Lung (tissue), 12 donors: ENCODE measurements around the gene MYO16. TPM values are rescaled to one million over a fixed set of nuclear protein-coding genes. Genes with fewer than 3 reads are reported as not detected.

Source experiments
- ATAC-seq: fragments of 200-7000 bp; cut with Tn5 transposase; one replicate; pipeline ENCODE4 v1.9.1; 2020; ENCODE audit warnings: moderate number of reproducible peaks; ENCODE audit not compliant: insufficient read depth, low FRiP score
- DNase-seq, 3 donors: peaks; one replicate each; pipeline ENCODE4 v3.0.0-alpha.2; 2013 to 2017
- H3K27ac ChIP-seq, 2 donors: one replicate each; pipeline ENCODE4 v1.5.1; 2013; ENCODE audit warnings: mild to moderate bottlenecking in 2 of 2, moderate library complexity in 2 of 2, control low read depth in 1 of 2, inconsistent platforms in 1 of 2, low read depth in 1 of 2, low read length in 1 of 2
- H3K27me3 ChIP-seq, 3 donors: one replicate each; pipeline ENCODE4 v1.5.1; 2013; ENCODE audit warnings: low read length in 2 of 3; ENCODE audit not compliant: control insufficient read depth in 3 of 3, insufficient read depth in 3 of 3
- H3K36me3 ChIP-seq, 4 donors: one replicate each; pipeline ENCODE4 v1.5.1; 2013; ENCODE audit warnings: low read length in 4 of 4, mild to moderate bottlenecking in 1 of 4, moderate library complexity in 1 of 4; ENCODE audit not compliant: control insufficient read depth in 4 of 4, insufficient read depth in 4 of 4
- H3K4me1 ChIP-seq, 5 donors: one replicate each; pipeline ENCODE4 v1.5.1; 2013; ENCODE audit warnings: low read length in 5 of 5, mild to moderate bottlenecking in 2 of 5, moderate library complexity in 1 of 5; ENCODE audit not compliant: control insufficient read depth in 5 of 5, insufficient read depth in 5 of 5
- H3K4me3 ChIP-seq: one replicate; pipeline ENCODE4 v1.5.1; 2013; ENCODE audit warnings: mild to moderate bottlenecking, control low read depth, moderate library complexity
- H3K9ac ChIP-seq, 2 donors: one replicate each; pipeline ENCODE4 v1.5.1; 2013; ENCODE audit warnings: low read length in 2 of 2, control low read depth in 1 of 2; ENCODE audit not compliant: insufficient read depth in 1 of 2
- H3K9me3 ChIP-seq, 4 donors: one replicate each; pipeline ENCODE4 v1.5.1; 2013; ENCODE audit warnings: low read length in 3 of 4, mild to moderate bottlenecking in 1 of 4, moderate library complexity in 1 of 4; ENCODE audit not compliant: control insufficient read depth in 4 of 4, insufficient read depth in 3 of 4
- WGBS, 2 donors: extraction: QIAGEN DNeasy Blood & Tissue Kit; methylation state at CpG; one replicate each; pipeline ENCODE4 v1.1.7; 2013; 5-methylcytosine and 5-hydroxymethylcytosine counted together
- polyA plus RNA-seq, 2 donors: library from polyadenylated mRNA; stranded (reverse); fragments of 200-250 nt; gene quantifications; one replicate each; pipeline ENCODE4 v1.2.1, GENCODE V29; 2013
- total RNA-seq, 2 donors: library from RNA; depleted of rRNA in 1 of 2; stranded (reverse); fragments of >200 nt in 1 of 2; gene quantifications; one replicate each; pipeline ENCODE4 v1.2.1, GENCODE V29; 2014 to 2021
- TF ChIP-seq, protein P1 (sequence below): IDR thresholded peaks from 2 replicates; pipeline ENCODE4 v1.5.1; 2012; ENCODE audit warnings: mild to moderate bottlenecking; ENCODE audit errors: control extremely low read depth, extremely low read depth
- donor health status: control.
- donor health status: control.
- donor health status: Bipolar disorder and iron deficiency.
- donor health status: healthy.
- donor health status: DM: yes; HTN: yes; CAD: no.

MYO16 gene
- total and polyA plus RNA-seq, 4 donors = 0.12 to 13.8 (median 0.88) TPM

DNA sequence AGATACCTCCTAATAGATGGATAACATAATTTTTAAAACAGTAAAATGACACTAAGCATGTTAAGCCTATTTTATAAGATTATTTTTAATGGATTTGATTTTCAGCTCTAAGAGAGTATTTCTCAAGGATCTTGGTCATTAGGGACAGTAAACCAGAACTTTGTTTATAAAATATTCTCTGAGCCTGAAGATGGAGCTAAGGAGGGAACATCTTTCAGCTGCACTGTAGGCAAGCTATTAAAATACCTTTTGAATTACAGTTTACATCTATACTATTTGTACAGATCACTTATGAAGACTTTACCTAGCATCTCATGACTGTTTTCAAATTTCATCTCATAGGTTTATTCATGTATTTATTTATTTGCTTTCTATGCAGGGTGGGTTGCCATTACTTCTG lies 345.3 kb downstream of the MYO16 start:
- H3K4me3 ChIP-seq = no peak overlapping the region
- ATAC-seq = no peak
- no peak for DNase-seq
- no peak overlapping the region for H3K27ac ChIP-seq
- no peaks in the 10 kb centered on the region for H3K9me3 ChIP-seq
- no peaks in the 10 kb centered on the region for H3K36me3 ChIP-seq
- H3K9ac ChIP-seq = no peak overlapping the region
- no peaks in the 10 kb centered on the region for H3K27me3 ChIP-seq
- no peaks in the 10 kb centered on the region for H3K4me1 ChIP-seq
- TF ChIP-seq, protein P1, sequence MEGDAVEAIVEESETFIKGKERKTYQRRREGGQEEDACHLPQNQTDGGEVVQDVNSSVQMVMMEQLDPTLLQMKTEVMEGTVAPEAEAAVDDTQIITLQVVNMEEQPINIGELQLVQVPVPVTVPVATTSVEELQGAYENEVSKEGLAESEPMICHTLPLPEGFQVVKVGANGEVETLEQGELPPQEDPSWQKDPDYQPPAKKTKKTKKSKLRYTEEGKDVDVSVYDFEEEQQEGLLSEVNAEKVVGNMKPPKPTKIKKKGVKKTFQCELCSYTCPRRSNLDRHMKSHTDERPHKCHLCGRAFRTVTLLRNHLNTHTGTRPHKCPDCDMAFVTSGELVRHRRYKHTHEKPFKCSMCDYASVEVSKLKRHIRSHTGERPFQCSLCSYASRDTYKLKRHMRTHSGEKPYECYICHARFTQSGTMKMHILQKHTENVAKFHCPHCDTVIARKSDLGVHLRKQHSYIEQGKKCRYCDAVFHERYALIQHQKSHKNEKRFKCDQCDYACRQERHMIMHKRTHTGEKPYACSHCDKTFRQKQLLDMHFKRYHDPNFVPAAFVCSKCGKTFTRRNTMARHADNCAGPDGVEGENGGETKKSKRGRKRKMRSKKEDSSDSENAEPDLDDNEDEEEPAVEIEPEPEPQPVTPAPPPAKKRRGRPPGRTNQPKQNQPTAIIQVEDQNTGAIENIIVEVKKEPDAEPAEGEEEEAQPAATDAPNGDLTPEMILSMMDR = no peak

DNA sequence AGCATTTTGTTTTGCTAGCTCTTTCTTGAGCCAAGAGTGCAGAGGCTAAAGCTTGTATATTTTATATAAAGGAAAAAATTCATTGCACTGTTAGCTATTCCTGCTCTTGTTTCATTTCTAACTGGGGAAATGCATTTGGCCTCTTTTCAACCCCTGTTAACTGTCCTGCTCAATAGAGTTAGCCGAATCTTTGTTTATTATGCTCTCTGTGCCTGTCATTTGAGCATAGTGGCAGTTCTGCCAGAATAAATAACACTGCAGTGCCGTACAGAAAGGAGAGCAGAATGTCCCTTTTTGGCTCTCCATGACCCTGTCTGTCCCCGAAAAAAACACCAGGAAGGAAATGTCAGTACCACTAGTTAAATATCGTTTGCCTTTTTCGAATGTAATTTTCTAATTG lies 350.8 kb downstream of the MYO16 start:
- Histone ChIP-seq H3K4me3 (no peak overlapping the region), H3K27ac (no peak overlapping the region), H3K27me3 (no peaks in the 10 kb centered on the region), H3K36me3 (no peaks in the 10 kb centered on the region), H3K9me3 (no peaks in the 10 kb centered on the region), H3K9ac (no peak overlapping the region), H3K4me1 (peaks cover 0 to 9% (median 0%) of the 10 kb centered on the region in 5 donors)
- 9 to 13% methylated on average over 5 of the region's 5 CpGs for WGBS, 2 donors
- DNase-seq (peak in 2 of 3 donors; percentile 65 to 77), ATAC-seq (no peak)
- TF ChIP-seq, protein P1 = no peak

GRCh38 chr13:108981407-108981806 lies 352.0 kb downstream of the MYO16 start:
- no peak for ATAC-seq
- Histone ChIP-seq H3K36me3 (no peaks in the 10 kb centered on the region), H3K9ac (no peak overlapping the region), H3K4me3 (no peak overlapping the region), H3K27ac (no peak overlapping the region), H3K27me3 (no peaks in the 10 kb centered on the region), H3K4me1 (peaks cover 0 to 9% (median 0%) of the 10 kb centered on the region in 5 donors), H3K9me3 (no peaks in the 10 kb centered on the region)
- WGBS, 2 donors = 76 to 89% methylated on average over 7 of the region's 7 CpGs
- TF ChIP-seq, protein P1 = no peak
- DNase-seq = no peak

- 93 to 96% methylated on average over 6 of the region's 6 CpGs for WGBS, 2 donors
- ATAC-seq = no peak
Measured at GRCh38 chr13:108983273-108983672, 353.9 kb downstream of the MYO16 start.

More at GRCh38 chr13:108983273-108983672, 353.9 kb downstream of the MYO16 start:
- no peak overlapping the region for H3K27ac ChIP-seq
- no peaks in the 10 kb centered on the region for H3K9me3 ChIP-seq
- H3K9ac ChIP-seq = no peak overlapping the region
- H3K36me3 ChIP-seq = no peaks in the 10 kb centered on the region
- no peaks in the 10 kb centered on the region for H3K27me3 ChIP-seq
- TF ChIP-seq, protein P1 = no peak
- no peak for DNase-seq
- H3K4me1 ChIP-seq = peaks cover 0 to 9% (median 0%) of the 10 kb centered on the region in 5 donors
- H3K4me3 ChIP-seq = no peak overlapping the region
